GM06990 (cell line): ENCODE measurements around the gene OR6B2.

Experiments
- DNase-seq: peaks from one replicate; pipeline ENCODE4 v3.0.0-alpha.2; 2011; ENCODE audit not compliant: insufficient read length; ENCODE audit errors: extremely low read depth
- H3K27me3 ChIP-seq: replicated peaks from 2 replicates; pipeline ENCODE4 v1.6.0; 2011; ENCODE audit warnings: low read length; ENCODE audit not compliant: control insufficient read depth, insufficient read depth
- H3K36me3 ChIP-seq: 2 replicates; pipeline ENCODE4 v1.5.1; 2011; ENCODE audit warnings: low read length; ENCODE audit not compliant: control insufficient read depth, insufficient read depth
- H3K4me3 ChIP-seq: replicated peaks from 2 replicates; pipeline ENCODE4 v1.5.1; 2011; ENCODE audit warnings: low read depth, mild to moderate bottlenecking, control low read depth, low read length
- CTCF ChIP-seq: IDR thresholded peaks from 2 replicates; pipeline ENCODE4 v1.5.1; 2011; ENCODE audit warnings: low read length, control low read depth, mild to moderate bottlenecking, inconsistent platforms; ENCODE audit not compliant: insufficient read depth, poor library complexity, severe bottlenecking

OR6B2 gene

GRCh38 chr2:240030379-240031094 lies at the start of gene OR6B2:
Gene OR6B2, minus strand, starts transcription at chr2:240030429. Its CDS starts 0 bp downstream, at chr2:240030429.
- Histone ChIP-seq H3K36me3 (no peaks in the 10 kb centered on the region), H3K4me3 (no peak within 1 kb of the TSS), H3K27me3 (no peaks in the 10 kb centered on the region)
- TF ChIP-seq CTCF, result no peak
- no peak for DNase-seq

GRCh38 chr2:240078631-240079030 lies 48.4 kb upstream of the OR6B2 start:
- TF ChIP-seq CTCF, result no peak
- Histone ChIP-seq H3K36me3 (no peaks in the 10 kb centered on the region), H3K27me3 (no peaks in the 10 kb centered on the region), H3K4me3 (no peak overlapping the region)
- DNase-seq, result no peak

DNA sequence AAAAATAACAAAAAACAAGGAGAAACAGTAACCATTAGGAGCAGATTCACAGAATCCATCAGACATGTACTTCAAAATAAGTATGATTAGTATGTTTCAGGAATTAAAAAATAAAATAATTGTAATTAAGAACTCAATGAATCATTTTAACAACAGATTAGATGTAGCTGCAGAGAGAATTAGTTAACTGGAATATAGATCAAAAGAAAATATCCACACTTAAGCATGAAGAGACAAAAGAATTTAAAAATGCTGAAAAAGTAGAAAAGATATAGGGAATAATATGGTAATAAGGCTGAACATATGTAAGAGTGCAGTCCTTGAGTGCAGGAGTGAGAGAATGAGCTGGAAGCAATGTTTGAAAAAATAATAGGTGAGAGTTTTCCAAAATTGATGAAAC lies 47.2 kb upstream of the OR6B2 start:
- H3K27me3 ChIP-seq, result no peaks in the 10 kb centered on the region
- H3K4me3 ChIP-seq, result no peak overlapping the region
- TF ChIP-seq CTCF, result no peak
- H3K36me3 ChIP-seq, result no peaks in the 10 kb centered on the region
- DNase-seq, result no peak

GRCh38 chr2:240074545-240074944 lies 44.3 kb upstream of the OR6B2 start:
- no peak for DNase-seq
- TF ChIP-seq CTCF, result no peak
- H3K36me3 ChIP-seq, result no peaks in the 10 kb centered on the region
- no peaks in the 10 kb centered on the region for H3K27me3 ChIP-seq
- H3K4me3 ChIP-seq, result no peak overlapping the region

DNA sequence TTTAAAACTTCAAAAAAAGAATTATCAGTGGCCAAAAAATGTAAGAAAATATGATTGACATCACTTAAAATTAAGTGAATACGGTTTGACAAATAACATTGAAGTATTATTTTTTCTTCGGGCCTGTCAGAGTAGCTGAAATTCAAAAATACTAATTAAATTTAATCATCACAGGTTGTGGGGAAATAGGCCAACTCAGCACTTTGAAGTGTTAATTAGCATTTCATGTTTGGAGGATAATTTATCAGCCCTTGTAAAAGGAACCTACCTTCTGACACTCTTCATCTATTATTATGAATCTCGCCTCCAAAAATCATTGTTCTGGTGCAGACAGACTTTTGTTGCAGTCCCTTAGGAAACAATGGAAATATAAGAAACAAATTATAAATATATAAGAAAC lies 40.7 kb upstream of the OR6B2 start:
- no peak for DNase-seq
- Histone ChIP-seq H3K36me3 (no peaks in the 10 kb centered on the region), H3K4me3 (no peak overlapping the region), H3K27me3 (no peaks in the 10 kb centered on the region)
- no peak for TF ChIP-seq CTCF

DNA sequence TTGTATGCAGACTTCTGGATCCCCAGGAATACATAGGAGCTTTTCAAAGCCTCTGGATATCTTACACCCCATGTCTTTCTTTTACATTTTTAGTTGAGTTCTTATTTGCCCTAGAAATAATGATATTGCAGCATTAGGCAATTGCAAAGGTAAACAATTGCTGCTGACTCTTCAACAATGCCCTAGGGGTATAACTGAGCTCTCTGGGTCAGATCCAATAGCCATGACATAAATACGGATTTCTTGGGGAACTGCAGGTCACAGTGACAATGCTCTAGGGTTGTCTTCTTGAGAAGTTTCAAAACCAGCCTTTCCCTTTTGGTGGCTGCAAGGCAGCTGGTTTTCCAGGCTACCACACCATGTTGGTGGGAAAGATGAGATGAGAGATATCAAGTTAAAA lies 39.6 kb upstream of the OR6B2 start:
- no peak for TF ChIP-seq CTCF
- H3K36me3 ChIP-seq, result no peaks in the 10 kb centered on the region
- H3K4me3 ChIP-seq, result no peak overlapping the region
- DNase-seq, result no peak
- H3K27me3 ChIP-seq, result no peaks in the 10 kb centered on the region
